Breast epithelium (tissue), 4 donors: ENCODE measurements around the gene MAN1B1. TPM values are rescaled to one million over a fixed set of nuclear protein-coding genes. Genes with fewer than 3 reads are reported as not detected.

ENCODE experiments used
- DNase-seq, 2 donors: peaks; one replicate each; pipeline ENCODE4 v3.0.0-alpha.2; 2019; ENCODE audit warnings: low spot score in 2 of 2
- H3K27ac ChIP-seq, 2 donors: fragments of 200-600 bp; sonication (generic) in 1 of 2; one replicate each; pipeline ENCODE4 v1.5.1; 2016 to 2019; ENCODE audit warnings: mild to moderate bottlenecking in 1 of 2
- H3K27me3 ChIP-seq, 2 donors: fragments of 200-600 bp; sonication (generic) in 1 of 2; one replicate each; pipeline versions ENCODE4 v1.5.1 to v1.6.0; 2017 to 2019; ENCODE audit warnings: control low read depth in 1 of 2, mild to moderate bottlenecking in 1 of 2
- H3K36me3 ChIP-seq: fragments of 200-600 bp; one replicate; pipeline ENCODE4 v1.5.1; 2019
- H3K4me1 ChIP-seq, 2 donors: fragments of 200-600 bp; sonication (generic); one replicate each; pipeline ENCODE4 v1.5.1; 2016 to 2019; ENCODE audit warnings: control low read depth in 1 of 2
- H3K4me3 ChIP-seq, 3 donors: fragments of 200-600 bp; sonication (generic); 1 replicate in 2 of 3; 2 replicates in 1 of 3; pipeline ENCODE4 v1.5.1; 2016 to 2019; ENCODE audit warnings: mild to moderate bottlenecking in 3 of 3, moderate library complexity in 2 of 3
- H3K9me3 ChIP-seq, 2 donors: fragments of 200-600 bp; sonication (generic) in 1 of 2; one replicate each; pipeline ENCODE4 v1.5.1; 2016 to 2019; ENCODE audit warnings: control low read depth in 1 of 2
- CTCF ChIP-seq, 3 donors: fragments of 450-650 bp; IDR thresholded peaks; one replicate each; pipeline ENCODE4 v1.5.1; 2016 to 2017; ENCODE audit warnings: antibody characterized with exemption in 3 of 3, mild to moderate bottlenecking in 3 of 3, moderate library complexity in 3 of 3
- POLR2A ChIP-seq: fragments of 450-650 bp; IDR thresholded peaks from one replicate; pipeline ENCODE4 v1.6.1; 2016; ENCODE audit warnings: antibody characterized with exemption, mild to moderate bottlenecking, moderate library complexity
- POLR2AphosphoS5 ChIP-seq, 3 donors: sonication (generic); formaldehyde crosslinking; IDR thresholded peaks; one replicate each; pipeline ENCODE4 v1.6.1; 2017; ENCODE audit warnings: antibody characterized with exemption in 3 of 3
- intact Hi-C: fragments of 100-400 bp; cut with DNase I; formaldehyde crosslinking; loops from one replicate; pipeline ENCODE4 v1.15.1; 2023; ENCODE audit warnings: low total_unique reads
- total RNA-seq, 3 donors: library from RNA; depleted of rRNA; stranded (reverse); fragments of >200 nt; gene quantifications; one replicate each; pipeline ENCODE4 v1.1.0, GENCODE V29; 2016

The MAN1B1 gene
- total RNA-seq, 3 donors from 2014 or later, result 50.1 to 62.8 (median 50.8) TPM

DNA sequence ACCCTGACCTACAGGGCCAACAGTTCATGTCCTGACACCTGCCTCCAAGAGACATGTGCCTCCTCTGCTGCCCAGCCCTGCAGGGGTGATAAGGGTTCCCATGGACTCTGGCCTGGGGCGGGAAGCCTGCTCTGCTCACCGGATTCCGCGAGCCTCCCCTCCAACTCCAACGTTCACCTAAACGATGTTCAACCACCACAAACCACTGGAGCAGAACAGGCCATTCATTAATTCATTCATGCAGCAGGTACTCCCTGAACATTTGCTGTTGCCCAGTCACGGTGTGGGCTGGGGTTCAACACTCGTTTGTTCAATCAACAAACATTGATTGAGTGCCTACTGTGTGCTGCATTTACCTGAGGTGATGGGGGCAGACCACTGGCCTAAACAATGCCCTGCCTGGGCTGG is 12.8 kb upstream of the MAN1B1 start:
- TF ChIP-seq POLR2A (no peak), POLR2AphosphoS5 (IDR thresholded peaks at IDR 0.05) (no peak)
- no peak overlapping the region for H3K27ac ChIP-seq
- peaks cover 11 to 15% of the 10 kb centered on the region in 2 donors for H3K4me1 ChIP-seq
- no peak overlapping the region for H3K4me3 ChIP-seq
- no peak for DNase-seq
- no peaks in the 10 kb centered on the region for H3K36me3 ChIP-seq
- intact Hi-C loops, result no loop called here
- H3K27me3 ChIP-seq, result peaks cover 0 to 3% of the 10 kb centered on the region in 2 donors
- no peaks in the 10 kb centered on the region for H3K9me3 ChIP-seq

GRCh38 chr9:137074657-137075274 is 12.0 kb upstream of the MAN1B1 start:
- H3K27me3 ChIP-seq, result no peaks in the 10 kb centered on the region
- no peaks in the 10 kb centered on the region for H3K9me3 ChIP-seq
- H3K4me3 ChIP-seq, result no peak overlapping the region
- TF ChIP-seq POLR2A (no peak), CTCF (IDR thresholded peaks at IDR 0.05) (no peak), POLR2AphosphoS5 (IDR thresholded peaks at IDR 0.05) (no peak)
- intact Hi-C loops, result no loop called here
- peaks cover 11 to 15% of the 10 kb centered on the region in 2 donors for H3K4me1 ChIP-seq
- no peak for DNase-seq
- no peak overlapping the region for H3K27ac ChIP-seq
- H3K36me3 ChIP-seq, result no peaks in the 10 kb centered on the region

DNA sequence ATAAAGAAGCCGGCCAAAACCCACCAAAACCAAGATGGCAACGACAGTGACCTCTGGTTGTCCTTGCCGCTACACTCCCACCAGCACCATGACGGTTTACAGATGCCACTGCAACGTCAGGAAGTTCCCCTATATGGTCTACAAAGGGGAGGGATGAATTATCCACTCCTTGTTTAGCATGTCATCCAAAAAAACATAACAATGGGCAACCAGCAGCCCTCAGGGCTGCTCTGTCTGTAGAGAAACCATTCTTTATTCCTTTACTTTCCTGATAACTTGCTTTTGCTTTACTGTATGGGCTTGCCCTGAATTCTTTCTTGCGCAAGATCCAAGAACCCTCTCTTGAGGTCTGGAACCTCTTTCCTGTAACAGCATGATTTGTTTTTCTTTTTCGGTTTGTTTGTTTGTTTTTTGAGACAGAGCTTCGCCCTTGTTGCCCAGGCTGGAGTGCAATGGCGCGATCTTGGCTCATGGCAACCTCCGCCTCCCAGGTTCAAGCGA is 11.5 kb upstream of the MAN1B1 start:
- Histone ChIP-seq H3K27me3 (no peaks in the 10 kb centered on the region), H3K4me3 (no peak overlapping the region), H3K4me1 (peaks cover 11 to 15% of the 10 kb centered on the region in 2 donors), H3K36me3 (peaks cover 1% of the 10 kb centered on the region), H3K27ac (no peak overlapping the region), H3K9me3 (no peaks in the 10 kb centered on the region)
- TF ChIP-seq POLR2AphosphoS5 (IDR thresholded peaks at IDR 0.05) (no peak), CTCF (IDR thresholded peaks at IDR 0.05) (no peak), POLR2A (no peak)
- intact Hi-C loops, result no loop called here
- DNase-seq, result no peak

DNA sequence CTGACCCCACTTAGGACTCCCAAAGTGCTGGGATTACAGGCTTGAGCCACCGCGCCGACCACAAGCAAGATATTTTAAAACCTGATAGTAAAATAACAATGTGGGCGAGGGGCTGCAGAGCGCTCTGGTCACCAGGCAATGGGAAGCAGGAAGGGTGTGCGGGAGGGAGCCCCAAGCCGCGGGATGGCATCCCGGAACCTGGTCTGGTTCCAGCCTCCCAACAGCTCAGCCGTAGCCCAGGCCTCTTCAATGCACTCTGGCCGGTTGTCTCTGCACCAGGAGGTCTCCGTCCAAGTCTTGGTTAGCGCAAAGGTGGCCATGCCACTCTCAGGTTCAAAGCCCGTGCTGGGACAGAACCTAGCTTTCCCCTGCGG is 10.2 kb upstream of the MAN1B1 start:
- Histone ChIP-seq H3K27ac (peak overlapping the region; percentile 21 to 63), H3K9me3 (no peaks in the 10 kb centered on the region), H3K4me1 (peaks cover 5 to 8% of the 10 kb centered on the region in 2 donors), H3K4me3 (peak overlapping the region; percentile 72 to 88 (median 82)), H3K27me3 (no peaks in the 10 kb centered on the region), H3K36me3 (peaks cover 8% of the 10 kb centered on the region)
- DNase-seq, result no peak
- intact Hi-C loops, result no loop called here
- no peak for TF ChIP-seq POLR2A

DNA sequence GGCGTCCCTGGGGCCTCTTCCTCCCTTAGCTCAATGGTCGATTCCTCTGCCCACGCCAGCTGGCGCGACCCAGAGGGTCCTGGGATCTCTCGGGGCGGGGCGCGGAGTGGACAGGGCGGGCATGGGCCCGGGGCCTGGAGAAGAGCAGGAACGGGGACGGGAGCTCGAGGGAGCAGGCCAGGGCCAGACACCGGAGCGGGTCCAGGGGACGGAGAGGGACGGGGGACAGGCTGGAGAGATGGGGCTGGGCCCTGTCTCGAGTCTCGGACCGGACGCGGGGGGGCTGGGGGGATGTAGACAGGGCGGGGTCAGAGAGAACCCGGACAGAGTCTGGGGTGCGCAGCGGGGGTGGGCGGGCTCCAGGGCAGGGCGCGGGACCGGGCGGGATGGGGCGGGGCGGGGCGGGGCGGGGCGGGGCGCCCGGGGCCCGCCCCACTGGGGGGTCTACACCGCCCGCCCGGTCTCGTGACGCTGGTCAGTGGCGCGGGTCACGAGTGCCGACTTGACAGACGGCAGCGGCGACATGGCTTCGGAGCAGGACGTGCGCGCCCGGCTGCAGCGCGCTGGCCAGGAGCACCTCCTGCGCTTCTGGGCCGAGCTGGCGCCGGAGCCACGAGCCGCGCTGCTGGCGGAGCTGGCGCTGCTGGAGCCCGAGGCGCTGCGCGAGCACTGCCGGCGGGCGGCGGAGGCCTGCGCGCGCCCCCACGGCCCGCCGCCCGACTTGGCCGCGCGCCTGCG is 9.6 kb upstream of the MAN1B1 start, which contains the start of gene UAP1L1:
Gene UAP1L1, plus strand, starts transcription at position 508 of the 738 bp plus-strand sequence. Its CDS starts 16 bp downstream, at position 524.
- Histone ChIP-seq H3K9me3 (no peaks in the 10 kb centered on the region), H3K36me3 (peaks cover 8% of the 10 kb centered on the region), H3K4me1 (peaks cover 5 to 8% of the 10 kb centered on the region in 2 donors), H3K4me3 (peak within 1 kb of the TSS; percentile 72 to 88 (median 82)), H3K27ac (peak within 1 kb of the TSS; percentile 21 to 63), H3K27me3 (no peaks in the 10 kb centered on the region)
- DNase-seq, result no peak
- TF ChIP-seq POLR2AphosphoS5 (IDR thresholded peaks at IDR 0.05), result peak in 1 of 3 donors; percentile 30
- no peak for TF ChIP-seq CTCF (IDR thresholded peaks at IDR 0.05)
- intact Hi-C loops, result no loop called here
